C4-2B (cell line): ENCODE data around the gene SEC16A.

ENCODE experiments used
- ZFX ChIP-seq: fragments of 450-650 bp; IDR thresholded peaks from 2 replicates; pipeline ENCODE4 v1.6.1; 2017
- TF ChIP-seq, protein P1 (sequence below): fragments of 450-650 bp; conservative IDR thresholded peaks from 2 replicates; pipeline ENCODE4 v1.5.1; 2017; ENCODE audit warnings: mild to moderate bottlenecking

- TF ChIP-seq, protein P1, sequence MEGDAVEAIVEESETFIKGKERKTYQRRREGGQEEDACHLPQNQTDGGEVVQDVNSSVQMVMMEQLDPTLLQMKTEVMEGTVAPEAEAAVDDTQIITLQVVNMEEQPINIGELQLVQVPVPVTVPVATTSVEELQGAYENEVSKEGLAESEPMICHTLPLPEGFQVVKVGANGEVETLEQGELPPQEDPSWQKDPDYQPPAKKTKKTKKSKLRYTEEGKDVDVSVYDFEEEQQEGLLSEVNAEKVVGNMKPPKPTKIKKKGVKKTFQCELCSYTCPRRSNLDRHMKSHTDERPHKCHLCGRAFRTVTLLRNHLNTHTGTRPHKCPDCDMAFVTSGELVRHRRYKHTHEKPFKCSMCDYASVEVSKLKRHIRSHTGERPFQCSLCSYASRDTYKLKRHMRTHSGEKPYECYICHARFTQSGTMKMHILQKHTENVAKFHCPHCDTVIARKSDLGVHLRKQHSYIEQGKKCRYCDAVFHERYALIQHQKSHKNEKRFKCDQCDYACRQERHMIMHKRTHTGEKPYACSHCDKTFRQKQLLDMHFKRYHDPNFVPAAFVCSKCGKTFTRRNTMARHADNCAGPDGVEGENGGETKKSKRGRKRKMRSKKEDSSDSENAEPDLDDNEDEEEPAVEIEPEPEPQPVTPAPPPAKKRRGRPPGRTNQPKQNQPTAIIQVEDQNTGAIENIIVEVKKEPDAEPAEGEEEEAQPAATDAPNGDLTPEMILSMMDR = no peak
- no peak for TF ChIP-seq ZFX
Observed at GRCh38 chr9:136464241-136464640, 18.6 kb downstream of the SEC16A start.
